Astrocyte (in vitro differentiated cells and primary cell): Measurements from ENCODE around the gene ADGRG6. TPM values are rescaled to one million over a fixed set of nuclear protein-coding genes. Genes with fewer than 3 reads are reported as not detected.

ENCODE experiments used
- DNase-seq: peaks from one replicate; pipeline ENCODE4 v3.0.0-alpha.2; 2010; ENCODE audit warnings: low read depth
- FAIRE-seq: peaks from 2 replicates; lab custom pipeline; 2011; peaks lifted over from hg19 to GRCh38; lab: Jason Lieb, UNC
- H2AFZ ChIP-seq: 2 replicates; pipeline ENCODE4 v1.6.0; 2012; ENCODE audit warnings: low read depth, low read length, inconsistent platforms
- H3K27ac ChIP-seq: 2 replicates; pipeline ENCODE4 v1.5.1; 2011; ENCODE audit warnings: low read depth, low read length, inconsistent platforms
- H3K27me3 ChIP-seq: 2 replicates; pipeline ENCODE4 v1.6.0; 2011; ENCODE audit warnings: low read length, inconsistent platforms; ENCODE audit not compliant: insufficient read depth
- H3K36me3 ChIP-seq: 2 replicates; pipeline ENCODE4 v1.5.1; 2011; ENCODE audit warnings: low read length, inconsistent platforms; ENCODE audit not compliant: insufficient read depth
- H3K4me1 ChIP-seq: 2 replicates; pipeline ENCODE4 v1.5.1; 2011; ENCODE audit warnings: low read length, inconsistent platforms; ENCODE audit not compliant: insufficient read depth
- H3K4me2 ChIP-seq: 2 replicates; pipeline ENCODE4 v1.6.0; 2012; ENCODE audit warnings: low read length, inconsistent platforms
- H3K4me3 ChIP-seq: 2 replicates; pipeline ENCODE4 v1.5.1; 2011; ENCODE audit warnings: low read depth, mild to moderate bottlenecking, low read length, inconsistent platforms; ENCODE audit not compliant: insufficient read depth
- H3K79me2 ChIP-seq: 2 replicates; pipeline ENCODE4 v1.6.0; 2012; ENCODE audit warnings: mild to moderate bottlenecking, low read length, inconsistent platforms; ENCODE audit not compliant: insufficient read depth
- H3K9ac ChIP-seq: 2 replicates; pipeline ENCODE4 v1.6.0; 2012; ENCODE audit warnings: mild to moderate bottlenecking, low read length, inconsistent platforms
- H3K9me3 ChIP-seq: 2 replicates; pipeline ENCODE4 v1.5.1; 2012; ENCODE audit warnings: low read depth, mild to moderate bottlenecking, low read length, inconsistent platforms; ENCODE audit not compliant: insufficient read depth
- H4K20me1 ChIP-seq: 2 replicates; pipeline ENCODE4 v1.6.0; 2012; ENCODE audit warnings: low read length, inconsistent platforms; ENCODE audit not compliant: insufficient read depth
- H3K27ac Mint-ChIP-seq: one replicate; pipeline ENCODE4 v1.8.0; 2021; ENCODE audit warnings: mild to moderate bottlenecking, mixed read lengths; ENCODE audit not compliant: unreplicated experiment
- H3K27me3 Mint-ChIP-seq: one replicate; pipeline ENCODE4 v1.8.0; 2021; ENCODE audit warnings: low read depth, mixed read lengths; ENCODE audit not compliant: unreplicated experiment
- H3K36me3 Mint-ChIP-seq: one replicate; pipeline ENCODE4 v1.8.0; 2021; ENCODE audit warnings: low read depth, mixed read lengths; ENCODE audit not compliant: unreplicated experiment
- H3K4me1 Mint-ChIP-seq: one replicate; pipeline ENCODE4 v1.8.0; 2021; ENCODE audit warnings: low read depth, mixed read lengths; ENCODE audit not compliant: unreplicated experiment
- H3K4me3 Mint-ChIP-seq: one replicate; pipeline ENCODE4 v1.8.0; 2021; ENCODE audit warnings: mild to moderate bottlenecking, moderate library complexity, mixed read lengths; ENCODE audit not compliant: unreplicated experiment
- H3K9me3 Mint-ChIP-seq: one replicate; pipeline ENCODE4 v1.8.0; 2021; ENCODE audit warnings: mild to moderate bottlenecking, mixed read lengths; ENCODE audit not compliant: unreplicated experiment
- CTCF ChIP-seq: IDR thresholded peaks from 2 replicates; pipeline ENCODE4 v1.5.1; 2011; ENCODE audit warnings: low read depth, mild to moderate bottlenecking, inconsistent platforms, low read length, moderate library complexity; ENCODE audit not compliant: insufficient read depth
- EZH2 ChIP-seq: IDR thresholded peaks from 2 replicates; pipeline ENCODE4 v1.6.1; 2012; ENCODE audit warnings: mild to moderate bottlenecking, low read length, inconsistent platforms; ENCODE audit not compliant: insufficient read depth
- total RNA-seq: library from RNA; stranded (reverse); gene quantifications from 2 replicates; pipeline ENCODE4 v1.2.1, GENCODE V29; 2021

Gene ADGRG6
- total RNA-seq, 1 donor from 2014 or later = 98.2 TPM

GRCh38 chr6:142404751-142405150 is 102.9 kb downstream of the ADGRG6 start:
- FAIRE-seq = no peak
- H3K4me3 Mint-ChIP-seq = no peak overlapping the region
- H3K36me3 ChIP-seq = no peaks in the 10 kb centered on the region

GRCh38 chr6:142406131-142406530 is 104.3 kb downstream of the ADGRG6 start:
- Mint-ChIP-seq H3K36me3 (peaks cover 10% of the 10 kb centered on the region), H3K27ac (no peak overlapping the region), H3K4me3 (no peak overlapping the region), H3K9me3 (no peaks in the 10 kb centered on the region), H3K4me1 (peaks cover 29% of the 10 kb centered on the region), H3K27me3 (no peaks in the 10 kb centered on the region)
- Histone ChIP-seq H3K4me1 (peaks cover under 1% of the 10 kb centered on the region), H3K4me3 (no peak overlapping the region), H3K9ac (no peak overlapping the region), H3K36me3 (no peaks in the 10 kb centered on the region), H3K27ac (no peak overlapping the region), H3K27me3 (no peaks in the 10 kb centered on the region), H3K4me2 (no peak overlapping the region), H2AFZ (no peak overlapping the region), H3K9me3 (no peaks in the 10 kb centered on the region), H4K20me1 (no peaks in the 10 kb centered on the region), H3K79me2 (no peaks in the 10 kb centered on the region)
- FAIRE-seq (no peak), DNase-seq (no peak)
- TF ChIP-seq CTCF (no peak), EZH2 (no peak)

More at GRCh38 chr6:142404751-142405150, 102.9 kb downstream of the ADGRG6 start:
- Mint-ChIP-seq H3K27ac (peak overlapping the region; percentile 79), H3K4me1 (peaks cover 29% of the 10 kb centered on the region), H3K36me3 (peaks cover 10% of the 10 kb centered on the region), H3K9me3 (no peaks in the 10 kb centered on the region), H3K27me3 (no peaks in the 10 kb centered on the region)
- Histone ChIP-seq H3K9me3 (no peaks in the 10 kb centered on the region), H2AFZ (no peak overlapping the region), H3K4me2 (no peak overlapping the region), H3K27ac (no peak overlapping the region), H3K79me2 (no peaks in the 10 kb centered on the region), H3K4me3 (no peak overlapping the region), H4K20me1 (no peaks in the 10 kb centered on the region), H3K27me3 (no peaks in the 10 kb centered on the region), H3K9ac (no peak overlapping the region), H3K4me1 (peaks cover 11% of the 10 kb centered on the region)
- no peak for DNase-seq
- no peak for TF ChIP-seq EZH2
- no peak for TF ChIP-seq CTCF

DNA sequence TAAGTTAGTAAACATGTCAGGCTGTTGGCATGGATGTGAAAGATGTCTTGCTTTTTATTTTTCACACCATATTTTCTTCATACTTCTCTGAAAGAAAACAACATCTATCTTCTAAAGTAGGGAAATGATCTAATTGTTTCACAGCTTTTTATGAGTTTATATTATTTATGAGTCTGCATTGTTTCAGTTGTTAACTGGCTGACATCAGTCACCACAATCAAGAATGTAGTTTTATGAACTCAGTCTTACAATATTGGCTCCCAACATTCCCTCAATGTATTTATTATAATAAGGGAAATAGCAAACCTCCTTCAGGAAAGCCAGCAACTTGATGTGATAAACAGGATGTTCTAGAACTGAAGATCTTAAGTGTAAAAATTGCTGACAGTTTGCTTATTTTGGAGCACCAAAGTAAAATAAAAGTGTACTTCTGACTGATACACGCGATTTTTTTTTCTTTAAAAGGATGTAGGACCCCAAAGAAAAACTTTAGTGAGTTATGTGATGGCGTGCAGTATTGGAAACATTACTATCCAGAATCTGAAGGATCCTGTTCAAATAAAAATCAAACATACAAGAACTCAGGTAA is 106.0 kb downstream of the ADGRG6 start:
- H3K9me3 Mint-ChIP-seq = no peaks in the 10 kb centered on the region
- no peak overlapping the region for H3K4me3 Mint-ChIP-seq
- Histone ChIP-seq H3K27ac (no peak overlapping the region), H3K9ac (no peak overlapping the region), H4K20me1 (no peaks in the 10 kb centered on the region), H3K4me3 (no peak overlapping the region), H3K36me3 (no peaks in the 10 kb centered on the region), H3K4me2 (no peak overlapping the region), H3K4me1 (peaks cover 8% of the 10 kb centered on the region), H2AFZ (no peak overlapping the region), H3K79me2 (no peaks in the 10 kb centered on the region), H3K27me3 (no peaks in the 10 kb centered on the region), H3K9me3 (no peaks in the 10 kb centered on the region)
- TF ChIP-seq CTCF (no peak), EZH2 (no peak)
- H3K27me3 Mint-ChIP-seq = no peaks in the 10 kb centered on the region
- FAIRE-seq (no peak), DNase-seq (no peak)
- H3K36me3 Mint-ChIP-seq = peaks cover 10% of the 10 kb centered on the region
- peaks cover 30% of the 10 kb centered on the region for H3K4me1 Mint-ChIP-seq
- H3K27ac Mint-ChIP-seq = no peak overlapping the region
